MV-4-11 (cell line): Measurements from ENCODE around the gene UROC1.
A peak's percentile ranks its signal among the peaks of the same experiment; 100 is the strongest.
"Not testable (repeated sequence)": the region's sequence is repeated elsewhere in the genome, so short reads cannot be mapped to it uniquely, and the experiment has no call there.

Experiments
- DNase-seq: peaks from one replicate; lab custom pipeline; 2025; lab: John Stamatoyannopoulos, UW

The UROC1 gene

GRCh38 chr3:126546549-126547239 lies 29.1 kb upstream of the UROC1 start:
- DNase-seq, result no peak

DNA sequence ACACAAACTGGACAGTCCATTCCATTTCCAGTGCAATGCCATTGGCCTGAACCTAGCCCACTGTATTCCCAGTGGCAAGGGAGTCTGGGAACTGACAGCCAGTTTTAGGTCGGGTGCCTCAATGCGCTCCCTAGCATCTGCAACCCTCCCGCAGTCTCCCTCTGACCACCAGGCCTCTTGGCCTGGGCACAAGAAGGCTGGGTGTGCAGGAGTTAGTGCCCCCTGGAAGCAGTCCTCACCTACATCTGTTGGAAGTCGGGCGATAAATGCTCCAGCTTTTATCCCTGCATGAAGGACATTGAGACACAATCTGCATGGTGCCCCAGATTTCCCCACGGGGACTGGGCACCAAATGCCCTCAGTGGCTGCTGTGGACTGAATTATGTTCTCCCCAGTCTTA lies 28.4 kb upstream of the UROC1 start:
- no peak for DNase-seq

GRCh38 chr3:126545544-126545943 lies 28.0 kb upstream of the UROC1 start:
- no peak for DNase-seq

DNA sequence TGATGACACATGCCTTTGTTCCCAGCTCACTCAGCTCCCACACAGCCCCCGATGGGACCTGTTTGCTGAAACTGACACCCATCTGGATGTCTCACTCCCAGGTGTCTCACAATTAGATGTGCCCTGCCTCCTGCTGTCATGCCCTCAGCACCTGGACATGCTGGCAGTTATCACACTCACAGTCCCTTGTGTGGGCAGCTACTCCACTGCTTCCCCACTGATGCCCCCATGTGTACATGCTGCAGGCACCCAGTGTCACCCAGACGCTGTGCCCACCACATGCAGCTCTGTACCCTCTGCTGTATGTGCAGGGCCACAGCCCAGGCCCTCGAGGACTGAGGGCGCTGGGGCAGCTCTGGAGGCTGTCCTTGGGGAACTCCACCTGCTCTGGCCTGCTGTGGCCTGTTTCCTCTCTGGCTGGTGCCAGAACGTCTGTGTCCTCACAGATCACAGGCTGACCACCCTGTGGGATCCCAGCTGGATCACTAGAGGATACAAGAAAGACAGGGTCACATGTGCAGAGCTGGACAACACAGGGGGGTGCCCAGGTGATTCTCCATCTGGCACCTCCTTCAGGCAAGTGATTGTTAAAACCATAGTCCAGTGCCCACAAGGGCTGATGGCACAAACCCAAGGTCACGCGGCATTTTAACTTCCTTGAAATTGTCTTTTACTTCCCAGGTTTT lies 27.2 kb upstream of the UROC1 start:
- no peak for DNase-seq

DNA sequence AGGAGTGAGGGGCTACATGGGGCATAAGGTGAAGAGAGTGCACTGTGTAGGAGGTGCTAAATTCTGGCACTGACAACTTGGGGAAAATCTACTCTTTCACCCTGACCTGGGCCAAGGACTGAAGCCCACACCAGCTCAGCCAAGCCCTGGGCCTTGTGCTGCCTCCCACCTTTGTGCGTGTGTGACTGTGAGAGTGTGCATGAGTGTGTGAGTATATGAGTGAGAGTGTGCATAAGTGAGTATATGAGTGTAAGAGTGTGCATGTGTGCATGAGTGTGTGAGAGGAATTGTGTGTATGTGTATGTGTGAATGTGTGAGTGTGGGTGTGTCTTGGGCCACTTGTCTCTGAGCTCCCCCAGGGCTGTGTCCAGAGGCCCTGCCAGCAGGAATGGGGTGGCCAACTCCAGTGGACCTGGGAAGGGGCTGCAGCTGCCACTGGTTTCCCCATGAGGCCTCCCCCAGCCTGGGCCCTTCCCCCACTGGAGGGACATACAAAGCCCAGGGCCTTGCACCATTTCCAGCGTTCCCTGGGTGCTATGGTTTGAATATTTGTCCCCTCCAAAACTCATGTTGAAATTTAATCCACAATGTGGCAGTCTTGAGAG lies 26.0 kb upstream of the UROC1 start:
- DNase-seq, result no peak

DNA sequence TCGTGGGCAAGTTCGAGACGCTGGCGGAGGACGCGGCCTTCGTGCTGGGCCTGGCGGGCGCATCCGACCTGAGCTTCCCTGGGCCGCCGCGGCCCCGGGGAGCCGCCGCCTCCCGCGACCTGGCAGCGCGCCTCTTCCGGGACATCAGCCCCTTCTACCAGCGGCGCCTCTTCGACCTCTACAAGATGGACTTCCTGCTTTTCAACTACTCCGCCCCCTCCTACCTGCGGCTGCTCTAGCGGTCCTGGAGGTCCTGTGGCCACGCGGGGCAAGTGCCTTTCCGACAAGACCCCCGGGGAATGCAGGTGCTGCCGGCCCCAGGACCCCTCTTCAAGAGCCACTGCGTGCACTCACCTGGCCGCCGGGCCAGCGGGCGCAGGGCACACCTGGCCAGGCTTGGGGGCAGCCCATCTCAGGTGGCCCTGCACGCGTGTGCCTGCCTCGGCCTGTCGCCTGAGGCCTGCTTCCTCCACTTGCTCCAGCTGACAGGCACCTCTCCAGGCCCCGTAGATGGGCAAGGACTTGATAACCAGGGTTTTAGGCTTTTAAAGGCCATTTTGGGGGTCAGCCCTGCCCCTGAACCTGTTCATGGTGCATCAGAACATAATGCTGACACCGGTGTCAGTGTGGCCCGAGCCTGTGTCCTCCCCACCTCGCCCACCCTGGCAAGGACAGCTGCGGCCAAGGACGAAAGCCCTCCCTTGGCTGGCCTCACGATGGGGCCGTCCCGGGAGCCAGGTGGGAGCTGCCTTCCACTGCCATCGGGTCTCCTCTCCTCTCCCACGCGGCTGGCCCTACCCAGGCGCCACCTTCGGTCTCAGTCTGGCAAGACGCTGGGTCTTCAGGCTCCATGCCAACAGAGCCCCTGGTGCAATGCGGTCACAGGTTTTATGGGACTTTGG lies 25.0 kb upstream of the UROC1 start:
- no peak for DNase-seq

DNA sequence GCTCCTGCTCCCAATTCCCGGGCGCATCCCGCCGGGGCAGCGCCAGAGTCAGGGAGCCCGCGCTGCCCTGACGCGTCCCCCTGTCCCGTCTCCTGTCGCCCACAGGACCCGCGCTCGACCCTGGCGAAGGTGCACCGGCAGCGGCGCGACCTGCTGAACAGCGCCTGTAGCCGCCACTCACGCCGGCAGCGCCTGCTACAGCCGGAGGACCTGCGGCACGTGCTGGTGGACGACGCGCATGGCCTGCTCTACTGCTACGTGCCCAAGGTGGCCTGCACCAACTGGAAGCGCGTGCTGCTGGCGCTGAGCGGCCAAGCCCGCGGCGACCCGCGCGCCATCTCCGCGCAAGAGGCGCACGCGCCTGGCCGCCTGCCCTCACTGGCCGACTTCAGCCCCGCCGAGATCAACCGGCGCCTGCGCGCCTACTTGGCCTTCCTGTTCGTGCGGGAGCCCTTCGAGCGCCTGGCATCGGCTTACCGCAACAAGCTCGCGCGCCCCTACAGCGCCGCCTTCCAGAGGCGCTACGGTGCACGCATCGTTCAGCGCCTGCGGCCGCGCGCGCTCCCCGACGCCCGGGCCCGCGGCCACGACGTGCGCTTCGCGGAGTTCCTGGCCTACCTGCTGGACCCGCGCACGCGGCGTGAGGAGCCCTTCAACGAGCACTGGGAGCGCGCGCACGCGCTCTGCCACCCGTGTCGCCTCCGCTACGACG lies 24.2 kb upstream of the UROC1 start:
- no peak for DNase-seq

- DNase-seq, result no peak
These were observed 23.5 kb upstream of the UROC1 start for GRCh38 chr3:126540951-126541627.

- peak; percentile 89 for DNase-seq
These were observed 22.8 kb upstream of the UROC1 start for GRCh38 chr3:126540342-126540849.

DNA sequence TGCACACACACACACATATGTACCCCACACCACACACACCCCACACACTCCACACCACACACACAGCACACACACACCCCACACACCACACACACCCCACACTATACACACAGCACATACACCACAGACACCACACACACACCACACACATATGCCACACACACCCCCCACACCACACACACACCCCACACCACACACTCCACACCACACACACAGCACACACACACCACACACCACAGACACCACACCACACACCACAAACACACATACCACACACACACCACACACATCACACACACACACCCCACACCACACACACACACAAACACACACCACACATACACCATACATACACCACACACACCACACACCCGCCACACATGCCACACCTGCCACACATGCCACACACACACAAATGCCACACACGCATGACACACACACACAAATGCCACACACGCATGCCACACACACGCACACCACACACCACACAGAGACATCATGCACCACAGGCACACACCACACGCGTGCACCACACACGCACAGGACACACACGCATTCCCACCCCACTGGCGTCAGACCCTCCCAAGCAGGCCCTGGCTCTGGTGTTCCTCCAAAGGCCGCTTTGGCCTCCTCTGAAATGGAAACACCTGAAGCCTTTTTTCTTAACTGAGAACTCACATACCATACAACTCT lies 22.1 kb upstream of the UROC1 start:
- DNase-seq, result no peak

GRCh38 chr3:126538966-126539365 lies 21.4 kb upstream of the UROC1 start:
- no peak for DNase-seq

DNA sequence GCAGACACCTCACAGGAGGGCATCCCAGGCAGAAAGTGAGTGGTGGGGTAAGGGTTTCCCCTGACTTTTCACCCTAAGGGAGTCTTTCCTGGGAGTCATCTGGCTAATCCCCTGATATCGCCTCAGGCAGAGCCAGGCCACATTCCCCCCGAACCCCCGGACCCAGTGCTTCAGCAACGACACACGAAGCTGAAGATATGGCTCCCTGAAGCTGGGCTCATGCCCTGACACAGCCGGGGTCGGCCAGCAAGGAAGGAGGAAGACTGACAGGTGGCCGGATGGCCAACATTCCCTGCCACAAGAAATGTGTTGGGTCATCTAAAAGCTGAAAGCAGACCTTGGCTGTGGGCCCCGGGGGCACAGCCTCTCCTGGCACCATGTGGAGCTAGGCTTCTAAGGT lies 20.7 kb upstream of the UROC1 start:
- no peak for DNase-seq

DNA sequence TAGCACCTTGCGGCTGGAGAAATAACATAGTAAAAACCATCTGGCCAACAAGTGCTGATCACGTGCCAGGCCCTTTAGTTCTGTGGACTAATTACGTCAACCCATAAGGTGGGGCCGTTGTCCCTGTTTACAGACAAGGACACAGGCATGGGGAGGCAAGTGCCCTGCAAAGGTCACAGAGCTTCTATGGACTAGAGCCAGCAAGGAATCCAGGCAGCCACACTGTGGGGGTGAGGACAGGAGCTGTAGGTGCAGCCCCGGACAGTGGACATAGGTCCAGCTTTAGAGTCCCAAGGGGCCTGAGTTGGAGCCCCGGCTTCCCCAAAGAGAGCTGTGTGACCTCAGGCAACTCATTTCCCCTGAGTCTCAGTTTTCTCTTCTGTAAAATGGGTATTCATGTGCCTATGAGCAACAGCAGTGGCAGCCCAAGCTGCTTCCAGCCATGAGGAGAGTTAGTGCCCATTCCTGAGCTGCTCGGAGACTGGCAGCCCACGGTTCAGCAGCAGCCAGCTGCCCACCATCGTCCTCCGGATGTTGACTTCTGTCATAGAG lies 20.2 kb upstream of the UROC1 start:
- no peak for DNase-seq

DNA sequence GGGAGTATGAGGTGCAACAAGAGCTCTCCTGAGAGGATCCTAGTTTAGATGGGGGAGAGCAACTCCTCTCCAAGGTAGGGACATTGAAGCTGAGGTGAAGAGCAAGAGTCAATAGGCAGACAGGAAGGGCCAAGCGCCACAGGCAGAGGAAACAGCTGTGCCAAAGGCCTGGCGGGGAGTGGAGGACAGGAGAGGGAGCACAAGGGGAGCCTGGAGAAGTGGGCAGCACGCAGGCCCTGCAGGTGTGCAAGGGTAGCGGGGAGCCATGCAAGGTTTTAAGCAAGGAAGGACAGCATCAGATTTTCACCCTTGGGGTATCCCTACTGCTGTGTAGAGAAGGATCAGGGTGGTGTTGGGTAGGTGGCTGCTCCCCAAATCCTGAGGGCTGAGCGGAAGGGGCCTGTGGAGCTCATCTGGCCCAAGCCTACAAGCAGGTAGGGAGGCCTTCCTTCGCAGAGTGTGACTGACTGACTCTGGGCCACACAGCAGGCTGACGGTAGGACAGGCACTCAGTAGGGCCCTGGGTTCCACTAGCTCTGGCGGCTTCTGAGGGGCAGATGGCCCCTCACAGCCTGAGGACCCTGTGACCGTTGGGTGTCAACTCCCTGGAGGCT lies 19.6 kb upstream of the UROC1 start:
- DNase-seq, result no peak

DNA sequence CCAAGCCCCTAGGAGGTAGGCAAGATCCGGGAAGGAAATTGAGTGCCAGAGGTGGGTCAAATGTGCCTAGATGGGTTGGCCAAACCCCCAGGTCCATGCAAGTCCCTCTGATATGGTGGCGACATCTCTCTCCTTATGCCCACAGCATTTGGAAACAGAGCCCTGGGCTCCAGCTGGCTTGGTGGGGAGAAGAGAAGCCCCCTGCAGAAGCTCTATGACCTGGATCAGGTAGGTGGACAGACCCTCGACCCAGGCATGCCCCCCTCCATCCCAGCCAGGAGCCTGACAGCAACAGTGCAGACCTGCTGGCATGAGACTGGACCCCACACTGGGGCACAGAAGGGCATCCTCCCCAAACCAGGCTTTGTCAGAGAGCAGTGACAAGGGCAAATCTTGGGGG lies 18.6 kb upstream of the UROC1 start:
- DNase-seq, result no peak

DNA sequence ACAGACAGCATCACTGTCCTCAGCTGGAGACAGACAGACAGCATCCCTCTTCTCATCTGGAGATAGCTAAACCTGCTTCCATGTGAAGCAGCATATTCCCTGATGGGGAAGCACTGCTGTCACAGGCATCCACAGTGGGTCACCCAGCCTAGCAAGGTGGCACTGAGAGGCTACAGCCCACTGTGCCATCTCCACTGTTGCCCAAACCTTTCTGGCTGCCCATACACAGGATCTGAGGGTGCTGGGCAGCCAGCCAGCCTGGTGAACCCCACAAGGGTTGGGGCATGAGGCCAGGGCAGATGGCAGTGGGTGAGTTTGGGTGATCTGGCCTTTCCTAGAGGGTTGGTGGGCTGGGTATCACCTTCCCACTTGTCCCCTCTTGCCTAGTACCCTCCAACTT lies 18.1 kb upstream of the UROC1 start:
- DNase-seq, result no peak

- not testable (repeated sequence) for DNase-seq
These were observed 17.1 kb upstream of the UROC1 start for GRCh38 chr3:126534716-126535115.

GRCh38 chr3:126533506-126533905 lies 15.9 kb upstream of the UROC1 start:
- DNase-seq, result peak; percentile 62

DNA sequence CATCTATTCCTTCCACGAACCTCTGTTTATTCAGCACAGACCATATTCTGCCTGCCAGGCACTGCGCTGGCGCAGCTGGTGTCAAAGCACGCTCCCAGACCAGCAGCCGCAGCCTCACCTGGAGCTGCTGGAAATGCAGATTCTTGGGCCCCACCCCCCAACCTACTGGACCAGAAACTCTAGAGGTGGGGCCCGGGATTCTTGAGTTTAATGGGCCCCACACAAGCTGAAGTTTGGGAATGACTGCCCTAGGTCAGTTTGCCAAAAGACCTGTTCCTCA lies 13.4 kb upstream of the UROC1 start:
- no peak for DNase-seq
